Left lung (tissue), 10 donors: ENCODE data around the gene SLC6A17. TPM values are rescaled to one million over a fixed set of nuclear protein-coding genes. Genes with fewer than 3 reads are reported as not detected.

Experiments used
- ATAC-seq: fragments of 200-7000 bp; cut with Tn5 transposase; one replicate; pipeline ENCODE4 v1.9.1; 2020; ENCODE audit warnings: moderate library complexity
- DNase-seq, 4 donors: peaks; one replicate each; pipeline ENCODE4 v3.0.0-alpha.2; 2013 to 2020
- H3K27ac ChIP-seq, 2 donors: fragments of 200-600 bp; sonication (generic) in 1 of 2; one replicate each; pipeline versions ENCODE4 v1.5.0 to v1.8.0; 2020 to 2021
- H3K27me3 ChIP-seq, 2 donors: fragments of 200-600 bp; sonication (generic) in 1 of 2; one replicate each; pipeline versions ENCODE4 v1.5.0 to v1.8.0; 2020 to 2021
- H3K36me3 ChIP-seq, 2 donors: fragments of 200-600 bp; sonication (generic) in 1 of 2; one replicate each; pipeline versions ENCODE4 v1.5.0 to v1.8.0; 2020 to 2021
- H3K4me1 ChIP-seq, 2 donors: fragments of 200-600 bp; one replicate each; pipeline ENCODE4 v1.8.0; 2021
- H3K4me3 ChIP-seq, 2 donors: fragments of 200-600 bp; sonication (generic) in 1 of 2; one replicate each; pipeline versions ENCODE4 v1.5.0 to v1.8.0; 2020 to 2021; ENCODE audit warnings: mild to moderate bottlenecking in 1 of 2
- H3K9me3 ChIP-seq, 2 donors: fragments of 200-600 bp; sonication (generic) in 1 of 2; one replicate each; pipeline versions ENCODE4 v1.5.0 to v1.8.0; 2020 to 2021
- CTCF ChIP-seq, 2 donors: fragments of 200-600 bp; sonication (generic) in 1 of 2; IDR thresholded peaks; one replicate each; pipeline versions ENCODE4 v1.5.0 to v1.8.0; 2021; ENCODE audit warnings: antibody characterized with exemption in 2 of 2
- intact Hi-C, 2 donors: fragments of 100-400 bp; cut with DNase I; formaldehyde crosslinking; loops; one replicate each; pipeline versions ENCODE4 v1.11.2 to v1.14.2; 2022
- polyA plus RNA-seq, 6 donors: library from polyadenylated mRNA; unstranded; fragments of 120-200 nt; gene quantifications; one replicate each; pipeline ENCODE4 v1.2.1, GENCODE V29; 2013; ENCODE audit not compliant: insufficient read length in 6 of 6
- total RNA-seq, 2 donors: library from RNA; stranded (reverse); fragmentation: NEBNext Ultra II Directional; extraction: Animal tissue kit (Norgen Biotek cat#: 25700); gene quantifications; one replicate each; pipeline ENCODE4 v1.2.1, GENCODE V29; 2021
- donor health status: DM: no; HTN: yes; CAD: no.
- donor health status: DM: no; HTN: no; CAD: no.

The SLC6A17 gene
- total and polyA plus RNA-seq, 8 donors = 0.03 to 0.13 (median 0.04) TPM; not detected in 1

- DNase-seq (no peak), ATAC-seq (no peak)
- intact Hi-C loops = no loop called here
- peaks cover 0 to 7% of the 10 kb centered on the region in 2 donors for H3K36me3 ChIP-seq
- no peaks in the 10 kb centered on the region for H3K9me3 ChIP-seq
- H3K4me3 ChIP-seq = no peak overlapping the region
- H3K27me3 ChIP-seq = no peaks in the 10 kb centered on the region
- TF ChIP-seq CTCF (IDR thresholded peaks at IDR 0.05) = no peak
- H3K27ac ChIP-seq = no peak overlapping the region
- H3K4me1 ChIP-seq = peaks cover 0 to 27% of the 10 kb centered on the region in 2 donors
Measured at GRCh38 chr1:110237386-110238152, 87.3 kb downstream of the SLC6A17 start.

- peak overlapping the region in 1 of 2 donors; percentile 5 for H3K27ac ChIP-seq
- peak in 2 of 4 donors; percentile 25 to 52 for DNase-seq
- no peaks in the 10 kb centered on the region for H3K36me3 ChIP-seq
- H3K4me1 ChIP-seq = peaks cover 0 to 35% of the 10 kb centered on the region in 2 donors
- intact Hi-C loops = no loop called here
- ATAC-seq = no peak
- H3K9me3 ChIP-seq = no peaks in the 10 kb centered on the region
- H3K4me3 ChIP-seq = no peak overlapping the region
- no peak for TF ChIP-seq CTCF (IDR thresholded peaks at IDR 0.05)
- H3K27me3 ChIP-seq = no peaks in the 10 kb centered on the region
Measured at GRCh38 chr1:110239441-110240430, 89.4 kb downstream of the SLC6A17 start.

- intact Hi-C loops = no loop called here
- DNase-seq (no peak), ATAC-seq (no peak)
- no peaks in the 10 kb centered on the region for H3K9me3 ChIP-seq
- no peak overlapping the region for H3K4me3 ChIP-seq
- no peak overlapping the region for H3K27ac ChIP-seq
- TF ChIP-seq CTCF (IDR thresholded peaks at IDR 0.05) = no peak
- no peaks in the 10 kb centered on the region for H3K27me3 ChIP-seq
- H3K36me3 ChIP-seq = no peaks in the 10 kb centered on the region
- peaks cover 0 to 26% of the 10 kb centered on the region in 2 donors for H3K4me1 ChIP-seq
Measured at GRCh38 chr1:110240476-110241210, 90.3 kb downstream of the SLC6A17 start.

GRCh38 chr1:110241516-110241915 is 91.2 kb downstream of the SLC6A17 start:
- Histone ChIP-seq H3K36me3 (no peaks in the 10 kb centered on the region), H3K27ac (no peak overlapping the region), H3K9me3 (no peaks in the 10 kb centered on the region), H3K4me3 (no peak overlapping the region), H3K4me1 (peaks cover 0 to 20% of the 10 kb centered on the region in 2 donors), H3K27me3 (no peaks in the 10 kb centered on the region)
- no peak for TF ChIP-seq CTCF (IDR thresholded peaks at IDR 0.05)
- ATAC-seq (no peak), DNase-seq (no peak)
- intact Hi-C loops = no loop called here
